ENCODE measurements around the gene GRIA3. TPM values are rescaled to one million over a fixed set of nuclear protein-coding genes. Genes with fewer than 3 reads are reported as not detected.
"Not testable (repeated sequence)": the region's sequence is repeated elsewhere in the genome, so short reads cannot be mapped to it uniquely, and the experiment has no call there.

The GRIA3 gene
- total RNA-seq, 2 experiments from 2014 or later = not detected

- POLR2A ChIA-PET = no interaction called here
- Mint-ChIP-seq H3K27ac (no peak overlapping the region), H3K4me1 (no peaks in the 10 kb centered on the region), H3K27me3 (no peaks in the 10 kb centered on the region), H3K36me3 (ENCODE audit: low read depth) (no peaks in the 10 kb centered on the region), H3K4me3 (no peak overlapping the region), H3K9me3 (no peaks in the 10 kb centered on the region)
- DNase-seq = no peak
- CTCF ChIA-PET = no interaction called here
These were observed 79.2 kb downstream of the GRIA3 start for GRCh38 chrX:123263270-123263669.

DNA sequence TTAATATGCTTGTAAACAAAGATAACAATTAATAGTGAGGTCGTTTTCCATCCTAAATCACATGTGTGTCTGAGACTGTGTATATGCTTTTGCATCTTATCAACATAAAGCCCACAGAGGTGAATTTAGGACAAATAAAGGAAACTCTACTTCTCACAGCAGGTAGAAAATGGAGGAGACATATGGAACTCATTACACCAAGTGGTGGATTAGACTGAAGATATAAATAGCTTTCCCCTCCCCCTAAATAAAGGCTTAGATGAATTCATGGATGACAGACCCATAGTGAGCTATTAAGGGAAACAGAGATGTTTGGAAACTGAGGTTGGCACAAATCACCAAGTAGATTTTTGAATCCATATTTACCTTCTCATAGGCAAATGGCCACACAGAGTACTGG is 79.7 kb downstream of the GRIA3 start:
- no peaks in the 10 kb centered on the region for H3K9me3 Mint-ChIP-seq
- no peak overlapping the region for H3K4me3 Mint-ChIP-seq
- CTCF ChIA-PET = no interaction called here
- DNase-seq = no peak
- no peak overlapping the region for H3K27ac Mint-ChIP-seq
- H3K4me1 Mint-ChIP-seq = no peaks in the 10 kb centered on the region
- H3K27me3 Mint-ChIP-seq = no peaks in the 10 kb centered on the region
- POLR2A ChIA-PET = no interaction called here
- H3K36me3 Mint-ChIP-seq (ENCODE audit: low read depth) = no peaks in the 10 kb centered on the region

DNA sequence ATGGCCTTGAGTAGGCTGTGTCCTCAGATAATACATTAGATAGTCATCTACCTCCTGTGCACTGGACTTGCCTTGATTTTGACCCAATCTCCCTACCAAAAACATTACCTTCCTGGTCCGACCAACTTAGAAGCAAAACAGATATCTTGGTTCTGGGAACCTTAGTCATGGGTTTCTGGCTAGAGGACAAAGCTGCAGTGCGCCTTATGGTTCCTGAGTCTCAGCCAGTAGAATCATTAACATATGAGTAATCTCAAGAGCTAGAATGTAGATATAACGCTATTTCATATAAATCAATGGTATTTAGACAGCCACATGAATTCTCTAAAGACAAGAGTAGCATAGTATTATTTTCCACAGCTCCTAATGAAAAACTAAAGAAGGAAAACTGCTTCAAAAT is 83.1 kb downstream of the GRIA3 start:
- DNase-seq = no peak
- no peak overlapping the region for H3K4me3 Mint-ChIP-seq
- H3K4me1 Mint-ChIP-seq = no peaks in the 10 kb centered on the region
- ChIA-PET POLR2A (no interaction called here), CTCF (no interaction called here)
- H3K36me3 Mint-ChIP-seq (ENCODE audit: low read depth) = no peaks in the 10 kb centered on the region
- H3K27me3 Mint-ChIP-seq = no peaks in the 10 kb centered on the region
- H3K9me3 Mint-ChIP-seq = no peaks in the 10 kb centered on the region
- H3K27ac Mint-ChIP-seq = no peak overlapping the region

GRCh38 chrX:123271902-123272301 is 87.8 kb downstream of the GRIA3 start:
- H3K9me3 Mint-ChIP-seq = no peaks in the 10 kb centered on the region
- H3K4me1 Mint-ChIP-seq = no peaks in the 10 kb centered on the region
- ChIA-PET POLR2A (no interaction called here), CTCF (no interaction called here)
- H3K4me3 Mint-ChIP-seq = no peak overlapping the region
- no peaks in the 10 kb centered on the region for H3K36me3 Mint-ChIP-seq (ENCODE audit: low read depth)
- no peak overlapping the region for H3K27ac Mint-ChIP-seq
- no peaks in the 10 kb centered on the region for H3K27me3 Mint-ChIP-seq
- no peak for DNase-seq

GRCh38 chrX:123272630-123273029 is 88.6 kb downstream of the GRIA3 start:
- Mint-ChIP-seq H3K27me3 (no peaks in the 10 kb centered on the region), H3K4me3 (no peak overlapping the region), H3K36me3 (ENCODE audit: low read depth) (no peaks in the 10 kb centered on the region), H3K4me1 (no peaks in the 10 kb centered on the region), H3K9me3 (no peaks in the 10 kb centered on the region), H3K27ac (no peak overlapping the region)
- no peak for DNase-seq
- CTCF ChIA-PET = no interaction called here
- POLR2A ChIA-PET = no interaction called here

- no peaks in the 10 kb centered on the region for H3K27me3 Mint-ChIP-seq
- DNase-seq = no peak
- no peak overlapping the region for H3K4me3 Mint-ChIP-seq
- ChIA-PET CTCF (no interaction called here), POLR2A (no interaction called here)
- no peaks in the 10 kb centered on the region for H3K4me1 Mint-ChIP-seq
- H3K27ac Mint-ChIP-seq = no peak overlapping the region
- no peaks in the 10 kb centered on the region for H3K36me3 Mint-ChIP-seq (ENCODE audit: low read depth)
- no peaks in the 10 kb centered on the region for H3K9me3 Mint-ChIP-seq
These were observed 90.7 kb downstream of the GRIA3 start for GRCh38 chrX:123274796-123275195.

DNA sequence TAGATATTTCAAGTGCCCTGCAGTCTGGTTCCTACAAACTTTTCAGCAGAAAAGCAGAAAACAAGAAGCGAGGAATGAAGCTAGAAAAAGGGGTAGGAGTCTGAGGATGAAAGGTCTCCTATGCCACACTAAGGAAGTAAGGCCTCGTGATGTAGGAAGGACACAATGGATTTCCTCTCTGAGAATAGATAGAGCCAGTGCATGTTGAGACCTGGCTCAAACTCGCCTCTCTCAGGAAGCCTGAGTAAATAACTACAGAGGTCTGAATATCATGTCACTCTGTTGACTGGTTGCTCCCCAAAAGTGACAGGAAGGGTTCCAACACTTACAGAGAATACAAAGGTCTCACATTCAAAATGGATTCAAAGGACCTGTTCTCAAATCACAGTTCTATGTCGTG is 93.3 kb downstream of the GRIA3 start:
- H3K9me3 Mint-ChIP-seq = no peaks in the 10 kb centered on the region
- CTCF ChIA-PET = no interaction called here
- no peaks in the 10 kb centered on the region for H3K4me1 Mint-ChIP-seq
- DNase-seq = no peak
- H3K27ac Mint-ChIP-seq = no peak overlapping the region
- no peaks in the 10 kb centered on the region for H3K36me3 Mint-ChIP-seq (ENCODE audit: low read depth)
- no peaks in the 10 kb centered on the region for H3K27me3 Mint-ChIP-seq
- POLR2A ChIA-PET = no interaction called here
- no peak overlapping the region for H3K4me3 Mint-ChIP-seq

- CTCF ChIA-PET = no interaction called here
These were observed 93.7 kb downstream of the GRIA3 start for GRCh38 chrX:123277821-123278220.

DNA sequence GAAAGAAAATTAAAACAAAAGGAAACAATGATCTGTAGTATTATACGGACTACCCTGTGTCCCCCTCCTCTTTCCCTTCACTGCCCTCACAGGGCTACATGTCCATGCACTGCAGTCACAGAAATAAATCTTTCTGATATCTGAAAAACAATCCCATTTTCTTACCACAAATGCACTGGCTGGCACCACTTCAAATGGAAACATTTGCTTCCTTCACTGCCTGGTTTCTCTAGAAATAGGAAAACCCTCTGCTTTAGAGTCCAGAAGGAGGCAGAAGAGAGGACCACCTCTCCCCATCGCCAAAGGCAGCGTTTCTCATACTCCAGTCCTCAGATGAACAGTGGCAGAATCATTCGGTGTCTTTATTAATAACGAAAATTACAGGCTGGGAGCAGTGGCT is 98.2 kb downstream of the GRIA3 start:
- Mint-ChIP-seq H3K4me3 (no peak overlapping the region), H3K27me3 (no peaks in the 10 kb centered on the region), H3K36me3 (ENCODE audit: low read depth) (no peaks in the 10 kb centered on the region), H3K27ac (no peak overlapping the region), H3K4me1 (no peaks in the 10 kb centered on the region), H3K9me3 (no peaks in the 10 kb centered on the region)
- no peak for DNase-seq
- ChIA-PET CTCF (no interaction called here), POLR2A (no interaction called here)

More at GRCh38 chrX:123277821-123278220, 93.7 kb downstream of the GRIA3 start:
- H3K9me3 Mint-ChIP-seq = no peaks in the 10 kb centered on the region
- no peaks in the 10 kb centered on the region for H3K36me3 Mint-ChIP-seq (ENCODE audit: low read depth)
- no peaks in the 10 kb centered on the region for H3K27me3 Mint-ChIP-seq
- no peak overlapping the region for H3K4me3 Mint-ChIP-seq
- no peak for DNase-seq
- POLR2A ChIA-PET = no interaction called here
- H3K27ac Mint-ChIP-seq = no peak overlapping the region
- no peaks in the 10 kb centered on the region for H3K4me1 Mint-ChIP-seq

DNA sequence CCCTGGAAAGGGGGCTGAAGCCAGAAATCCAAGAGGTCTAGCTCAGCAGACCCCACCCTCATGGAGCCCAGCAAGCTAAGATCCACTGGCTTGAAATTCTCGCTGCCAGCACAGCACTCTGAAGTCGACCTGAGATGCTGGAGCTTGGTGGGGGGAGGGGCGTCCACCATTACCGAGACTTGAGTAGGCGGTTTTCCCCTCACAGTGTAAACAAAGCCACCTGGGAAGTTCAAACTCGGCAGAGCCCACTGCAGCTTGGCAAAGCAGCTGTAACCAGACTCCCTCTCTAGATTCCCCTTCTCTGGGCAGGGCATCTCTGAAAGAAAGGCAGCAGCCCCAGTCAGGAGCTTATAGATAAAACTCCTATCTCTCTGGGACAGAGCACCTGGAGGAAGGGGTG is 99.3 kb downstream of the GRIA3 start:
- H3K4me3 Mint-ChIP-seq; H3K27ac Mint-ChIP-seq; CTCF ChIA-PET; H3K36me3 Mint-ChIP-seq (ENCODE audit: low read depth); POLR2A ChIA-PET; H3K9me3 Mint-ChIP-seq; H3K4me1 Mint-ChIP-seq; H3K27me3 Mint-ChIP-seq; DNase-seq: not testable (repeated sequence)

- H3K36me3 Mint-ChIP-seq (ENCODE audit: low read depth) = no peaks in the 10 kb centered on the region
These were observed 107.5 kb downstream of the GRIA3 start for GRCh38 chrX:123291623-123292022.

GRCh38 chrX:123298026-123298425 is 113.9 kb downstream of the GRIA3 start:
- Mint-ChIP-seq H3K36me3 (ENCODE audit: low read depth) (no peaks in the 10 kb centered on the region), H3K27ac (no peak overlapping the region), H3K4me3 (no peak overlapping the region), H3K9me3 (no peaks in the 10 kb centered on the region), H3K4me1 (no peaks in the 10 kb centered on the region), H3K27me3 (peaks cover 1% of the 10 kb centered on the region)
- CTCF ChIA-PET = no interaction called here
- POLR2A ChIA-PET = no interaction called here
- no peak for DNase-seq

More at GRCh38 chrX:123291623-123292022, 107.5 kb downstream of the GRIA3 start:
- H3K27me3 Mint-ChIP-seq = no peaks in the 10 kb centered on the region
- no peaks in the 10 kb centered on the region for H3K4me1 Mint-ChIP-seq
- H3K4me3 Mint-ChIP-seq = no peak overlapping the region
- CTCF ChIA-PET = no interaction called here
- DNase-seq = no peak
- H3K27ac Mint-ChIP-seq = no peak overlapping the region
- POLR2A ChIA-PET = no interaction called here
- no peaks in the 10 kb centered on the region for H3K9me3 Mint-ChIP-seq

DNA sequence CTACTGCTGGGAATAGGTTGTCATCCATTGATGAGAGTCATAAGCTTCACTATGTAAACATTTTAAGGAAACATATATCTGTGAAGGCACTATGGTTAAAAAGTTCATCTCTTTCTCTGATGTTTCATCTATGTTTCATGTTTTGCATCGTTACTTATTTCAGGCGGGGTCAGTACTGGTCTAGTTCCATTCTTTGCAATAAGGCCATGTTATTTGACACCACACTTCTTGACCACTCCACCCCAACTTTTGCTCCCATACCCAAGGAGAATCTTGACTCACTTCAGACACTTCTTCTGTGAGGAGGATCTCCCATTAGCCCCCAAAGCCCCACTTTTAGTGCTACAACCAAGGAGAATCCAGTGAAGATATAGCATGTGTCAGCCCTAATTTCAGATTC is 119.4 kb downstream of the GRIA3 start:
- H3K4me1 Mint-ChIP-seq = no peaks in the 10 kb centered on the region
- no peak for DNase-seq
- CTCF ChIA-PET = no interaction called here
- peaks cover 1% of the 10 kb centered on the region for H3K27me3 Mint-ChIP-seq
- no peaks in the 10 kb centered on the region for H3K9me3 Mint-ChIP-seq
- no peaks in the 10 kb centered on the region for H3K36me3 Mint-ChIP-seq (ENCODE audit: low read depth)
- H3K4me3 Mint-ChIP-seq = no peak overlapping the region
- POLR2A ChIA-PET = no interaction called here
- no peak overlapping the region for H3K27ac Mint-ChIP-seq

DNA sequence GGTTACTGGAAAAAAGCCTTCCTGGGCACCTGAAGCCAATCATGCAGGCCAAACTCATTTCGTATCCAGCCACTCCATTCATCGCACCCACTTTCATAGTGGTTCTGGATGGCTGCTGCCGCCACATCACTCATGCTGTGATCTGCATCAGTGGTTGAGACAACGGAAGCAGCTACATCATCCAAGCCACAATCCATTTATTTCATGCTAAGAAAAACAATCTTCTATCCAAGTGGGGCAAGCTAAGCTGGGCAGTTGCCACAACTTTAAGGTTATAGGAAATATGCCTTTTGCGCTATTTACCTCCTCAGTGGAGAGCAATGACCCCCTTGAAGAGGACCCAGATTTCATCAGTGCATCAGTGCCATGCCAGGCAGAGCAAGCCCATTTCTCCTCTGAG is 124.6 kb downstream of the GRIA3 start:
- no peak overlapping the region for H3K27ac Mint-ChIP-seq
- ChIA-PET CTCF (no interaction called here), POLR2A (no interaction called here)
- H3K4me3 Mint-ChIP-seq = no peak overlapping the region
- no peaks in the 10 kb centered on the region for H3K36me3 Mint-ChIP-seq (ENCODE audit: low read depth)
- DNase-seq = no peak
- no peaks in the 10 kb centered on the region for H3K4me1 Mint-ChIP-seq
- no peaks in the 10 kb centered on the region for H3K9me3 Mint-ChIP-seq
- no peaks in the 10 kb centered on the region for H3K27me3 Mint-ChIP-seq

DNA sequence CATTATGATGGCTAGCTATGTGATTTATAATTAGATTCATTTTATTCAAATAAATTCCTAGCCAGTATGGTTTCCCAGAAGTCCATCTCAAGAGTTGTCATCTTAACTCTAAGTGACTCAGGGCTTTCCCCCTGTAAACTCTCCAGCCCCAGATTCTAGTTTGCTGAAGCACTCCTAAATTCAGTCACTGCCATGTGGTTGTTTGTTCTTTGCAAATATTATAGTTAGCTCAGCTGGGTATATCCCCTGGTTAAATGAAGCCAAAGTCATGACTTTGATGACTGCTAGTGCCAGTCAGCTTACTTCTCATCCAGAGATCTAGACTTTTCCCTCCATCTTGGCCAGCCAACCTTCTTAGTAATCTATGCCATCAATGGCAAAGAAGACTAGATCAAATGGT is 126.0 kb downstream of the GRIA3 start:
- Mint-ChIP-seq H3K27ac (no peak overlapping the region), H3K9me3 (no peaks in the 10 kb centered on the region), H3K4me3 (no peak overlapping the region), H3K36me3 (ENCODE audit: low read depth) (no peaks in the 10 kb centered on the region), H3K4me1 (no peaks in the 10 kb centered on the region), H3K27me3 (no peaks in the 10 kb centered on the region)
- ChIA-PET POLR2A (no interaction called here), CTCF (no interaction called here)
- DNase-seq = no peak

All from activated CD4-positive, alpha-beta memory T cell treated with anti-CD3 and anti-CD28 coated beads, Interleukin-2, amount 10 ng/mL, durations not matched to agents 7 days and 5 days (primary cell).